Endothelial cell of umbilical vein (primary cell): ENCODE measurements around the gene RHEBL1. TPM values are rescaled to one million over a fixed set of nuclear protein-coding genes. Genes with fewer than 3 reads are reported as not detected.

Experiments used
- BruUV-seq: library from RNA; stranded (reverse); fragments of 400-500 nt; replicated peaks from 2 replicates; lab custom pipeline; 2021; lab: Mats Ljungman, UMichigan
- CTCF ChIA-PET: fragments of 300-600, 350-600 bp; sonication (Branson Sonifier 250); formaldehyde crosslinking; loops from one replicate; lab custom pipeline; 2021; ENCODE audit warnings: antibody characterized with exemption, inconsistent platforms; lab: Charles Lee
- POLR2A ChIA-PET: fragments of 300-600, 350-600 bp; sonication (Branson Sonifier 250); formaldehyde crosslinking; loops from one replicate; lab custom pipeline; 2021; ENCODE audit warnings: antibody characterized with exemption, inconsistent platforms; lab: Charles Lee
- DNase-seq: peaks from one replicate; pipeline ENCODE4 v3.0.0-alpha.2; 2011; ENCODE audit warnings: low read depth, low spot score
- FAIRE-seq: peaks from 2 replicates; lab custom pipeline; 2011; peaks lifted over from hg19 to GRCh38; lab: Jason Lieb, UNC
- H2AFZ ChIP-seq: 2 replicates; pipeline ENCODE4 v1.6.0; 2012; ENCODE audit warnings: low read depth, low read length, control low read depth, inconsistent platforms
- H3K27ac ChIP-seq: 2 replicates; pipeline ENCODE4 v1.5.1; 2011; ENCODE audit warnings: low read depth, mild to moderate bottlenecking, control low read depth, low read length, moderate library complexity; ENCODE audit not compliant: insufficient read depth
- H3K27me3 ChIP-seq, 2 experiments: 2 replicates each; pipeline versions ENCODE4 v1.6.0 to v1.6.1; 2011; ENCODE audit warnings: low read length in 2 of 2, mixed read lengths in 1 of 2; ENCODE audit not compliant: control insufficient read depth in 2 of 2, insufficient read depth in 2 of 2
- H3K36me3 ChIP-seq, 2 experiments: 2 replicates in 1 of 2; 3 replicates in 1 of 2; pipeline ENCODE4 v1.5.1; 2011; ENCODE audit warnings: low read length in 2 of 2, mild to moderate bottlenecking in 1 of 2, moderate library complexity in 1 of 2; ENCODE audit not compliant: control insufficient read depth in 2 of 2, insufficient read depth in 2 of 2; ENCODE audit errors: extremely low read depth in 1 of 2
- H3K4me1 ChIP-seq: 3 replicates; pipeline ENCODE4 v1.5.1; 2011; ENCODE audit warnings: mild to moderate bottlenecking, low read length; ENCODE audit not compliant: control insufficient read depth, insufficient read depth; ENCODE audit errors: extremely low read depth
- H3K4me2 ChIP-seq: 2 replicates; pipeline ENCODE4 v1.6.1; 2011; ENCODE audit warnings: low read length, control low read depth, mixed read lengths; ENCODE audit not compliant: insufficient read depth
- H3K4me3 ChIP-seq, 3 experiments: fragments of 200-600 bp in 1 of 3; sonication (generic), shearing (Covaris generic) in 1 of 3; replicated peaks in 1 of 3; 2 replicates each; pipeline ENCODE4 v1.5.1; 2011 to 2016; ENCODE audit warnings: control low read depth in 3 of 3, low read length in 3 of 3, mild to moderate bottlenecking in 2 of 3, inconsistent platforms in 1 of 3, low read depth in 1 of 3, moderate library complexity in 1 of 3; ENCODE audit not compliant: insufficient read depth in 1 of 3
- H3K79me2 ChIP-seq: 2 replicates; pipeline ENCODE4 v1.6.0; 2012; ENCODE audit warnings: low read length, inconsistent platforms; ENCODE audit not compliant: control insufficient read depth, insufficient read depth
- H3K9ac ChIP-seq: replicated peaks from 2 replicates; pipeline ENCODE3; 2011; ENCODE audit warnings: low read length, control low read depth; ENCODE audit not compliant: insufficient read depth; ENCODE audit errors: extremely low read depth
- H3K9me1 ChIP-seq: replicated peaks from 3 replicates; pipeline ENCODE4 v1.6.0; 2011; ENCODE audit warnings: mild to moderate bottlenecking, low read length; ENCODE audit not compliant: control insufficient read depth, insufficient read depth; ENCODE audit errors: extremely low read depth
- H3K9me3 ChIP-seq: replicated peaks from 2 replicates; pipeline ENCODE4 v1.5.1; 2012; ENCODE audit warnings: low read length, inconsistent platforms; ENCODE audit not compliant: control insufficient read depth, insufficient read depth
- H4K20me1 ChIP-seq: replicated peaks from 2 replicates; pipeline ENCODE3; 2011; ENCODE audit warnings: mild to moderate bottlenecking, low read length; ENCODE audit not compliant: control insufficient read depth, insufficient read depth; ENCODE audit errors: extremely low read depth
- CTCF ChIP-seq, 2 donors: IDR thresholded peaks; 1 replicate in 1 of 2; 2 replicates in 1 of 2; pipeline ENCODE4 v1.5.1; 2011; ENCODE audit warnings: low read length in 2 of 2, mild to moderate bottlenecking in 2 of 2, moderate library complexity in 2 of 2, control low read depth in 1 of 2, inconsistent platforms in 1 of 2, low read depth in 1 of 2; ENCODE audit not compliant: insufficient read depth in 1 of 2; ENCODE audit errors: extremely low read depth in 1 of 2
- FOS ChIP-seq: IDR thresholded peaks from 2 replicates; pipeline ENCODE4 v1.6.1; 2011; ENCODE audit warnings: mild to moderate bottlenecking, low read length, moderate library complexity, borderline replicate concordance; ENCODE audit not compliant: insufficient read depth
- GATA2 ChIP-seq: IDR thresholded peaks from 2 replicates; pipeline ENCODE4 v1.7.0; 2011; ENCODE audit warnings: low read depth, mild to moderate bottlenecking, moderate library complexity, mixed read lengths, low read length; ENCODE audit not compliant: insufficient read length, insufficient read depth
- MYC ChIP-seq: IDR thresholded peaks from one replicate; pipeline ENCODE4 v1.6.1; 2011; ENCODE audit warnings: mild to moderate bottlenecking, low read depth, low read length
- POLR2AphosphoS5 ChIP-seq: IDR thresholded peaks from 2 replicates; pipeline ENCODE4 v1.6.1; 2012; ENCODE audit warnings: low read depth, mild to moderate bottlenecking, control low read depth, low read length, moderate library complexity; ENCODE audit not compliant: insufficient read depth
- dilution Hi-C: fragments of 300-500 bp; cut with MboI; formaldehyde crosslinking; loops from one replicate; pipeline ENCODE4 v1.15.0; 2019; ENCODE audit warnings: low sequenced_read_pairs; ENCODE audit not compliant: extremely low pct_ligation_motif_present
- intact Hi-C: fragments of 100-400 bp; cut with micrococcal nuclease; formaldehyde crosslinking; loops from one replicate; pipeline ENCODE4 v1.10.0; 2022
- polyA plus RNA-seq, 4 experiments: library from polyadenylated mRNA; depleted of rRNA in 3 of 4; stranded (reverse) in 3 of 4; unstranded in 1 of 4; fragments of >200 nt; gene quantifications; 2 replicates each; pipeline versions ENCODE4 v1.2.1 to v1.2.3, GENCODE V29; 2011 to 2012; ENCODE audit warnings: missing spikeins in 1 of 4
- total RNA-seq: library from RNA; stranded (reverse); gene quantifications from 2 replicates; pipeline ENCODE4 v1.2.3, GENCODE V29; 2021

Gene RHEBL1
- total and polyA plus RNA-seq, 2 donors (not counting 3 experiments of a cell fraction or from before 2014, with no cell fraction given): 2.6 to 2.7 TPM

- H3K27ac ChIP-seq: no peak overlapping the region
- FAIRE-seq (no peak), DNase-seq (no peak)
- ChIA-PET CTCF (interaction anchor here (1.0 kb wide), 1 partner anchor 17 kb away, joined by 4 read pairs; no protein-coding TSS in a partner anchor), POLR2A (interaction anchor here (1.0 kb wide), 1 partner anchor 12 kb away, joined by 3 read pairs; no protein-coding TSS in a partner anchor)
- no peak overlapping the region for H2AFZ ChIP-seq
- H4K20me1 ChIP-seq: no peaks in the 10 kb centered on the region
- no peak overlapping the region for H3K4me2 ChIP-seq
- H3K4me3 ChIP-seq: no peak overlapping the region
- H3K79me2 ChIP-seq: peaks cover 10% of the 10 kb centered on the region
- dilution Hi-C loops (no loop called here), intact Hi-C loops (no loop called here)
- H3K27me3 ChIP-seq: no peaks in the 10 kb centered on the region
- TF ChIP-seq MYC (no peak), POLR2AphosphoS5 (no peak), GATA2 (no peak), FOS (no peak), CTCF (IDR thresholded peaks at IDR 0.05; ENCODE audit: extremely low read depth in 1 of 2, insufficient read depth in 1 of 2, low read depth in 1 of 2, low read length in 2 of 2) (no peak)
- peaks cover 47 to 88% of the 10 kb centered on the region in 2 experiments for H3K36me3 ChIP-seq
- no peak overlapping the region for H3K9ac ChIP-seq
- peaks cover 7% of the 10 kb centered on the region for H3K4me1 ChIP-seq
- no TSS peak for BruUV-seq
- no peaks in the 10 kb centered on the region for H3K9me1 ChIP-seq
- no peaks in the 10 kb centered on the region for H3K9me3 ChIP-seq
Observed at GRCh38 chr12:49046129-49046895, 23.5 kb downstream of the RHEBL1 start.
